Loucy (cell line): ENCODE results near the gene OSTM1.

Source experiments
- H2AFZ ChIP-seq: fragments of 200-600 bp; sonication (generic); 2 replicates; pipeline ENCODE4 v1.6.0; 2016; ENCODE audit warnings: antibody characterized with exemption, mild to moderate bottlenecking, low read length, moderate library complexity
- H3F3A ChIP-seq: fragments of 200-600 bp; 2 replicates; pipeline ENCODE4 v1.6.0; 2016; ENCODE audit warnings: antibody characterized with exemption, low read depth, mild to moderate bottlenecking
- H3K27me3 ChIP-seq: fragments of 200-600 bp; sonication (generic); 2 replicates; pipeline ENCODE4 v1.6.1; 2014; ENCODE audit warnings: low read length, mild to moderate bottlenecking; ENCODE audit not compliant: insufficient read depth, poor library complexity, severe bottlenecking
- H3K36me3 ChIP-seq: fragments of 200-600 bp; sonication (generic); 2 replicates; pipeline ENCODE4 v1.6.1; 2016; ENCODE audit warnings: low read length; ENCODE audit not compliant: insufficient read depth
- H3K4me1 ChIP-seq: fragments of 200-600 bp; sonication (generic); 2 replicates; pipeline ENCODE4 v1.5.1; 2014; ENCODE audit warnings: low read length, mild to moderate bottlenecking; ENCODE audit not compliant: insufficient read depth, poor library complexity, severe bottlenecking
- H3K4me2 ChIP-seq: fragments of 200-600 bp; sonication (generic); 2 replicates; pipeline ENCODE4 v1.6.0; 2014; ENCODE audit warnings: antibody characterized with exemption, low read length, low read depth, mild to moderate bottlenecking; ENCODE audit not compliant: poor library complexity, severe bottlenecking
- H3K4me3 ChIP-seq: fragments of 200-600 bp; sonication (generic); 2 replicates; pipeline ENCODE4 v1.5.1; 2014; ENCODE audit warnings: low read length, mild to moderate bottlenecking, mixed read lengths; ENCODE audit not compliant: poor library complexity, severe bottlenecking
- H3K79me2 ChIP-seq: fragments of 200-600 bp; sonication (generic); 2 replicates; pipeline ENCODE4 v1.6.1; 2014; ENCODE audit warnings: low read length; ENCODE audit not compliant: insufficient read depth
- H3K9ac ChIP-seq: fragments of 200-600 bp; sonication (generic); 2 replicates; pipeline ENCODE4 v1.6.0; 2014; ENCODE audit warnings: mild to moderate bottlenecking, low read depth, low read length, moderate library complexity; ENCODE audit not compliant: poor library complexity, severe bottlenecking
- H3K9me2 ChIP-seq: fragments of 200-600 bp; sonication (generic); replicated peaks from 2 replicates; pipeline ENCODE4 v1.6.1; 2016; ENCODE audit warnings: low read depth, low read length, mixed read lengths
- H3K9me3 ChIP-seq: fragments of 200-600 bp; sonication (generic); 2 replicates; pipeline ENCODE4 v1.6.1; 2014; ENCODE audit warnings: mild to moderate bottlenecking, antibody characterized with exemption, low read length, low read depth; ENCODE audit not compliant: insufficient read depth
- H4K20me1 ChIP-seq: fragments of 200-600 bp; sonication (generic); 2 replicates; pipeline ENCODE4 v1.6.0; 2014; ENCODE audit warnings: antibody characterized with exemption, low read length, mild to moderate bottlenecking; ENCODE audit not compliant: insufficient read depth, poor library complexity, severe bottlenecking
- EZH2phosphoT487 ChIP-seq: fragments of 200-600 bp; IDR thresholded peaks from 2 replicates; pipeline ENCODE4 v1.6.1; 2018; ENCODE audit warnings: antibody characterized with exemption, mild to moderate bottlenecking, moderate library complexity, borderline replicate concordance
- TF ChIP-seq, protein P1 (sequence below): fragments of 200-600 bp; sonication (generic); conservative IDR thresholded peaks from 2 replicates; pipeline ENCODE4 v1.5.1; 2014; ENCODE audit warnings: mild to moderate bottlenecking, antibody characterized with exemption, low read length

The OSTM1 gene

DNA sequence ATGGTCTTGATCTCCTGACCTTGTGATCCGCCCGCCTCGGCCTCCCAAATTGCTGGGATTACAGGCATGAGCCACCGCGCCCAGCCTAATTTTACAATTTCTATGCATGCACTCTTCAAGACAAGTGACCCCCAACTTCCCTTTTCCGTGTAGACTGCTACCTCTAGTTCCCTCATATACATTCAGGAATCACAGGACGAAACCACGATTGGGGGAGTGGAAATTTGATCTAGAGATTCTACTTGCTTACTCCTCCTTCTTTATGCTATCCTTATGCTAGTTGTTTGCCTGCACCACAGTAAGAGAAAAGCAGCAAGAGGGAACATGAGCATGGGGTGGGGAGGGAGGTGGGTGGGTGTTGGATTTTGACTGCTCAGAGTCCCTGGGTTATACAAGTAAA, 34.9 kb downstream of the OSTM1 start:
- Histone ChIP-seq H3K4me2 (no peak overlapping the region), H3K4me1 (no peaks in the 10 kb centered on the region), H3K9ac (no peak overlapping the region), H4K20me1 (no peaks in the 10 kb centered on the region), H3K4me3 (no peak overlapping the region), H3K9me3 (no peaks in the 10 kb centered on the region), H3K9me2 (no peaks in the 10 kb centered on the region), H3K36me3 (no peaks in the 10 kb centered on the region), H3F3A (no peaks in the 10 kb centered on the region), H3K79me2 (no peaks in the 10 kb centered on the region), H2AFZ (no peak overlapping the region), H3K27me3 (no peaks in the 10 kb centered on the region)
- TF ChIP-seq, protein P1, sequence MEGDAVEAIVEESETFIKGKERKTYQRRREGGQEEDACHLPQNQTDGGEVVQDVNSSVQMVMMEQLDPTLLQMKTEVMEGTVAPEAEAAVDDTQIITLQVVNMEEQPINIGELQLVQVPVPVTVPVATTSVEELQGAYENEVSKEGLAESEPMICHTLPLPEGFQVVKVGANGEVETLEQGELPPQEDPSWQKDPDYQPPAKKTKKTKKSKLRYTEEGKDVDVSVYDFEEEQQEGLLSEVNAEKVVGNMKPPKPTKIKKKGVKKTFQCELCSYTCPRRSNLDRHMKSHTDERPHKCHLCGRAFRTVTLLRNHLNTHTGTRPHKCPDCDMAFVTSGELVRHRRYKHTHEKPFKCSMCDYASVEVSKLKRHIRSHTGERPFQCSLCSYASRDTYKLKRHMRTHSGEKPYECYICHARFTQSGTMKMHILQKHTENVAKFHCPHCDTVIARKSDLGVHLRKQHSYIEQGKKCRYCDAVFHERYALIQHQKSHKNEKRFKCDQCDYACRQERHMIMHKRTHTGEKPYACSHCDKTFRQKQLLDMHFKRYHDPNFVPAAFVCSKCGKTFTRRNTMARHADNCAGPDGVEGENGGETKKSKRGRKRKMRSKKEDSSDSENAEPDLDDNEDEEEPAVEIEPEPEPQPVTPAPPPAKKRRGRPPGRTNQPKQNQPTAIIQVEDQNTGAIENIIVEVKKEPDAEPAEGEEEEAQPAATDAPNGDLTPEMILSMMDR, result no peak
- TF ChIP-seq EZH2phosphoT487, result no peak

DNA sequence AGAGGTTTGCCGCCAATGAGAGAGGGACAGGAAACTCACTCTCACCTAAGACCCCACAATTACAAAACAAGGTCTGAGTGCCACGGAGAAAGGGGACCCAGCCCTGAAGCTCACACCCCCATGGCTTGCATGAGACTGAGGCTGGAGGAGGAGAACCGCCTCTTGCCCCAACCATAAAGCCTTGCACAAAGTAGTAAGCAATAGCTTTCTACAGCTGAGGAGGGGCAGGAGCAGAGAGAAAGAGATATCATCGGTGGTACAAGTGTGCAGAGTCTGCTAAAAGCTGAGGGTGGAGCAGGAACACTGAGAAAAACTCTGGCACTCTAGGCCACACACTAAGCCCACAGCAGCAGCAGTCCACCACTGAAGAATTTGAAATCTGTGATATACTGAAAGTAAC, 37.7 kb downstream of the OSTM1 start:
- Histone ChIP-seq H3K36me3 (no peaks in the 10 kb centered on the region), H3K9me3 (no peaks in the 10 kb centered on the region), H3K27me3 (no peaks in the 10 kb centered on the region), H3K4me3 (no peak overlapping the region), H3F3A (no peaks in the 10 kb centered on the region), H2AFZ (no peak overlapping the region), H3K9me2 (no peaks in the 10 kb centered on the region), H3K4me1 (no peaks in the 10 kb centered on the region), H3K79me2 (no peaks in the 10 kb centered on the region), H3K9ac (no peak overlapping the region), H4K20me1 (no peaks in the 10 kb centered on the region), H3K4me2 (no peak overlapping the region)
- TF ChIP-seq, protein P1, result no peak
- TF ChIP-seq EZH2phosphoT487, result no peak

DNA sequence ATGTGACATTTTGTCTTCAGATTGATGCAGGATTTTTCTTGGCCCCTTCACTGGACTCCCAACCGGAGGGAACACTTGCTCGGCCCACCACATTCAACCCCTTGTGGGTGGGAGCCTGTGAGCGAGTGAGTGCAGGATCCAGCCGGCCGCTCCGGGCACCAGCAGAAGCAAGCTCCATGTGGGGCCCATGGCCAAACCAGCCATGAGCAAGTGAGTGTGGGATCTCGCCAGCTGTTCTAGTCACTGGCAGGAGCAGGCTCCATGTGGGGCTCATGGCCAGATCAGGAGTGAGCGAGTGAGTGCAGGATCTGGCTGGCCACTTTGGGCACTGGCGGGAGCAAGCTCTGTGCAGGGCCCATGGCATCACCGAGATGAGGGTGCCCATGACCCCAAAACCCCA, 42.6 kb downstream of the OSTM1 start:
- Histone ChIP-seq H3K4me3 (no peak overlapping the region), H4K20me1 (no peaks in the 10 kb centered on the region), H3K4me2 (no peak overlapping the region), H3K27me3 (no peaks in the 10 kb centered on the region), H3K9me3 (no peaks in the 10 kb centered on the region), H3K9me2 (no peaks in the 10 kb centered on the region), H3K79me2 (no peaks in the 10 kb centered on the region), H3K4me1 (no peaks in the 10 kb centered on the region), H3K36me3 (no peaks in the 10 kb centered on the region), H2AFZ (no peak overlapping the region), H3F3A (no peaks in the 10 kb centered on the region), H3K9ac (no peak overlapping the region)
- TF ChIP-seq, protein P1, result no peak
- TF ChIP-seq EZH2phosphoT487, result no peak
